D721Med (cell line): Measurements from ENCODE around the gene DDX54.

Experiments
- DNase-seq: peaks from one replicate; pipeline ENCODE4 v3.0.0; 2011; ENCODE audit warnings: low spot score; ENCODE audit not compliant: insufficient read length
- FAIRE-seq: peaks from 2 replicates; lab custom pipeline; 2011; peaks lifted over from hg19 to GRCh38; lab: Jason Lieb, UNC
- CTCF ChIP-seq: IDR thresholded peaks from 2 replicates; pipeline ENCODE4 v1.5.1; 2012; ENCODE audit warnings: mild to moderate bottlenecking, control low read depth; ENCODE audit not compliant: insufficient read depth; ENCODE audit errors: missing control alignments

Gene DDX54

GRCh38 chr12:113186033-113186365 lies 721 bp upstream of the DDX54 start:
- DNase-seq (no peak), FAIRE-seq (no peak)
- TF ChIP-seq CTCF = no peak

- no peak for TF ChIP-seq CTCF
- FAIRE-seq = no peak
- peak; percentile 66 for DNase-seq
These were observed 438 bp downstream of the DDX54 start for GRCh38 chr12:113184900-113185179.

- no peak for DNase-seq
- TF ChIP-seq CTCF = no peak
- no peak for FAIRE-seq
These were observed 979 bp downstream of the DDX54 start for GRCh38 chr12:113184098-113184899.

GRCh38 chr12:113183030-113183589 lies 2.2 kb downstream of the DDX54 start:
- FAIRE-seq (no peak), DNase-seq (no peak)
- no peak for TF ChIP-seq CTCF

- no peak for TF ChIP-seq CTCF
- DNase-seq (no peak), FAIRE-seq (no peak)
These were observed 3.3 kb downstream of the DDX54 start for GRCh38 chr12:113181975-113182374.

GRCh38 chr12:113180333-113180732 lies 4.9 kb downstream of the DDX54 start:
- FAIRE-seq = no peak
- TF ChIP-seq CTCF = no peak
- no peak for DNase-seq

GRCh38 chr12:113179023-113179422 lies 6.3 kb downstream of the DDX54 start:
- FAIRE-seq = no peak
- TF ChIP-seq CTCF = no peak
- DNase-seq = no peak
